T-cell (primary cell): Measurements from ENCODE around the gene FBLN2. TPM values are rescaled to one million over a fixed set of nuclear protein-coding genes. Genes with fewer than 3 reads are reported as not detected.

Experiments used
- ATAC-seq, 4 experiments: fragments of 200-7000 bp in 3 of 4; fragments of 150-1000 bp in 1 of 4; cut with Tn5 transposase; replicated peaks in 1 of 4; 1 replicate in 3 of 4; 2 replicates in 1 of 4; pipeline ENCODE4 v1.10.0; 2021; ENCODE audit warnings: moderate library complexity in 3 of 4, mild to moderate bottlenecking in 2 of 4, moderate number of reproducible peaks in 1 of 4
- CTCF ChIA-PET, 2 donors: fragments of 300-600 bp; sonication (Branson Sonifier 250); formaldehyde crosslinking; loops; one replicate each; lab custom pipeline; 2022; ENCODE audit warnings: antibody characterized with exemption in 2 of 2; lab: Charles Lee
- POLR2A ChIA-PET, 2 donors: fragments of 300-600 bp; sonication (Branson Sonifier 250); formaldehyde crosslinking; loops; one replicate each; lab custom pipeline; 2022; ENCODE audit warnings: antibody characterized with exemption in 2 of 2; lab: Charles Lee
- DNase-seq, 35 experiments: peaks; one replicate each; pipeline versions ENCODE4 v3.0.0 to v3.0.0-alpha.2; 2013 to 2023
- H3K27ac ChIP-seq: one replicate; pipeline ENCODE4 v1.5.1; 2013; ENCODE audit warnings: low read length
- H3K27me3 ChIP-seq, 2 experiments: replicated peaks in 1 of 2; 1 replicate in 1 of 2; 2 replicates in 1 of 2; pipeline versions ENCODE4 v1.6.1 to v1.7.0; 2013; ENCODE audit warnings: low read length in 1 of 2, mixed read lengths in 1 of 2; ENCODE audit not compliant: control insufficient read depth in 2 of 2, insufficient read depth in 2 of 2; ENCODE audit errors: extremely low read depth in 1 of 2
- H3K36me3 ChIP-seq, 2 donors: 1 replicate in 1 of 2; 2 replicates in 1 of 2; pipeline versions ENCODE4 v1.6.1 to v1.7.0; 2013; ENCODE audit warnings: low read length in 1 of 2; ENCODE audit not compliant: control insufficient read depth in 2 of 2, insufficient read depth in 1 of 2; ENCODE audit errors: extremely low read depth in 1 of 2
- H3K4me1 ChIP-seq, 2 experiments: 1 replicate in 1 of 2; 2 replicates in 1 of 2; pipeline versions ENCODE4 v1.6.1 to v1.7.0; 2013; ENCODE audit warnings: low read length in 2 of 2, mixed read lengths in 1 of 2; ENCODE audit not compliant: insufficient read depth in 2 of 2, control insufficient read depth in 1 of 2; ENCODE audit errors: extremely low read depth in 1 of 2
- H3K4me3 ChIP-seq, 2 donors: 1 replicate in 1 of 2; 2 replicates in 1 of 2; pipeline versions ENCODE4 v1.5.1 to v1.7.0; 2013; ENCODE audit warnings: mild to moderate bottlenecking in 2 of 2, low read length in 1 of 2, moderate library complexity in 1 of 2; ENCODE audit not compliant: control insufficient read depth in 1 of 2; ENCODE audit errors: extremely low read depth in 1 of 2
- H3K9me3 ChIP-seq: 2 replicates; pipeline ENCODE4 v1.7.0; 2013
- H3K27ac Mint-ChIP-seq, 2 donors: one replicate each; pipeline ENCODE4 v1.8.0; 2020 to 2021; ENCODE audit warnings: mild to moderate bottlenecking in 2 of 2, mixed read lengths in 2 of 2
- H3K27me3 Mint-ChIP-seq, 2 donors: one replicate each; pipeline ENCODE4 v1.8.0; 2021 to 2022; ENCODE audit warnings: mixed read lengths in 2 of 2
- H3K36me3 Mint-ChIP-seq: one replicate; pipeline ENCODE4 v1.8.0; 2021; ENCODE audit warnings: mixed read lengths
- H3K4me1 Mint-ChIP-seq, 3 donors: one replicate each; pipeline ENCODE4 v1.8.0; 2020 to 2022; ENCODE audit warnings: mixed read lengths in 3 of 3, mild to moderate bottlenecking in 1 of 3
- H3K4me3 Mint-ChIP-seq, 3 donors: one replicate each; pipeline ENCODE4 v1.8.0; 2020 to 2022; ENCODE audit warnings: mild to moderate bottlenecking in 3 of 3, mixed read lengths in 3 of 3, moderate library complexity in 3 of 3
- H3K9me3 Mint-ChIP-seq, 3 donors: one replicate each; pipeline ENCODE4 v1.8.0; 2020 to 2022; ENCODE audit warnings: mixed read lengths in 3 of 3
- WGBS: methylation state at CpG from one replicate; pipeline ENCODE4 v1.1.5; 2013; ENCODE audit warnings: missing lambda C conversion rate; ENCODE audit not compliant: insufficient coverage; 5-methylcytosine and 5-hydroxymethylcytosine counted together
- total RNA-seq, 35 experiments: library from RNA in 6 of 35; stranded (reverse) in 6 of 35; fragments of 120-200 nt in 1 of 35; gene quantifications; one replicate each; pipeline versions ENCODE4 v1.2.1 to v1.2.4 and lab custom pipeline; 2013 to 2026

Gene FBLN2
- total RNA-seq, 5 donors from 2014 or later (not counting 1 experiment from before 2014, with no cell fraction given): 1.5 to 5.8 (median 2.8) TPM

DNA sequence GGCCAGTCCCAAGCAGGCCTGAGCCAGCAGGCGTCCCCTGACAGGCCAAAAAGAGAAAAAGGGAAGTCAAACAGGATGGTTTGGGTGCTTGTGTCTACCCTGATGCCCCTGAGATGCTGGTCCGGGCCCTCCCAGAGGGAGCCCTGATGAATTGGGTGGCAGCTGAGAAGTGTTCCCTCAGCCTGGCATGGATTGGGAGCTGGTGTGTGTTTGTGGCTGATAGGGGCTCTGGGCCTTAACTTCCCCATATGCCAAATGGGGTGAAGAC lies 1.4 kb downstream of the FBLN2 start:
- H3K36me3 ChIP-seq: no peaks in the 10 kb centered on the region
- whole genome bisulfite sequencing: 71% methylated on average over 2 of the region's 2 CpGs
- Mint-ChIP-seq H3K27me3 (peaks cover 24 to 69% of the 10 kb centered on the region in 2 donors), H3K36me3 (no peaks in the 10 kb centered on the region), H3K4me1 (peaks cover 14 to 34% (median 15%) of the 10 kb centered on the region in 3 donors), H3K9me3 (no peaks in the 10 kb centered on the region), H3K4me3 (peak overlapping the region; percentile 14 to 85 (median 28)), H3K27ac (peak overlapping the region in 1 of 2 donors; percentile 36)
- ATAC-seq (no peak), DNase-seq (no peak)
- no peak overlapping the region for H3K27ac ChIP-seq
- H3K4me1 ChIP-seq: peaks cover 2 to 42% of the 10 kb centered on the region in 2 experiments
- POLR2A ChIA-PET: no interaction called here
- H3K9me3 ChIP-seq: no peaks in the 10 kb centered on the region
- peaks cover 0 to 70% of the 10 kb centered on the region in 2 experiments for H3K27me3 ChIP-seq
- CTCF ChIA-PET: interaction anchor here in 1 of 2 donors (0.7 kb wide), 1 partner anchor 60 kb away, joined by 3 read pairs; no protein-coding TSS in a partner anchor
- peak overlapping the region in 1 of 2 donors; percentile 4 for H3K4me3 ChIP-seq

DNA sequence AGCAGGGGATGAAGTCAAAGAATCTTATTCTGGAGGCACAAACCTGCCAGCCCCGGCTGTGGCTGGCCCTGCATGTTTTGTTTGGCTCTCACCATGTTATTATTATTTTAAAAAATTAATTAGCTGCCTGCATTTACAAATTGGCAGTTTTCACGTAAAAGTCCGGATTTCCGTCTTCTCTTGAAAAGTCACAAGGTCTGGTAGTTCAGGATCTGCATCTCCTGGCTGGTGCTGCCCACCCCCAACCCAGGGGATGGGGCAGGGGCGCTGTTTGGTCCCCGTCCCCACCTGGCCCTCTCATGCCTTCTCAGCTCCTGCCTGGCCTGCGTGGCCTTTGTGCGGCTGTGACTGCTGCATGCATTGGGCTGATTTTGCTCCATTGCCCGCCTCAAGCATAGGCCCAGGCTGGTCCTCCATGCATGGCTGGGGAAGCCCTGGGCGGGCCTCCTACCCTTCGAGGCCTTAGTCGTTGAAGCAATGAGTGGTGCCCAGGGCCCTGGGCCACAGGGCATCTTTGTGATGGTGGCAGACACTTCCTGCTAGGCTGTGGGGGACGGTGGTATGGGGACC lies 2.0 kb downstream of the FBLN2 start:
- H3K4me3 Mint-ChIP-seq: peak overlapping the region in 1 of 3 donors; percentile 85

DNA sequence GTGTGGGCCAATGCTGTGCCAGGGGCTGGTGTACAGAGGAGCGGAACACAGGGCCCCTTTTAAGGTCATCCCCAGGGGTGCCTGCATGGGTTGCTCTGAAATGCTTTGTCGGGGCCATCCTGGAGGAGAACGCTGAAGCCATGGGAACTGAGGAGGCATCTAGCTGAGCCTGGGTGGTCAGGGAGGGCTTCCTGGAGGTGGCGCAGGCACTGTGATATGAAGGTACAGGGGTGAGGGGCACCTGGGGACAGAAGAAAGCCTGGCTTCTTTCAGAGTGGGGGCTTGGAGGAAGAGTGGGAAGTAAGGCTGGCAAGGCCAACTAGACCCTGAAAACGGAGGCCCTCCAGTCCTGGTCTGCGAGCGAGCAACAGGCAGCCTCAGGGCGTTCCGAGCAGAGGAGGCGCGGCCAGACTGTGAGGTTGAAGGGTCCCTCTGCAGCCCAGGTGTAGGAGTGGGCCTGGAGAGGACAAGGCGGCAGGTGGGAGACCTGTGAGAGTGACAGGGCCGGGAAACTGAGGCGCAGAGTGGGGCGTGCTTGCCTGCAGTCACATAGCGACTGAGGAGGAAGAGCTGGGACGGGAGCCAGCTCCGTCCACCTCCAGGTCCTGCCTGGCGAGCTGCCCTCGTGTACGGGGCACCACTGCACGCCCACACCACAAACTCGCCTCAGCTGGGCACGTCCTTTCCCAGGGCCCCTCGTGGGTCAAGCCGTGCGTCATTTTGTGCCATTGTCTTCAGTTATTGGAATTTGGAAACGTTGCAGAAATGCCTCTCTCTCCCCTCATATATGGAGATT lies 4.1 kb downstream of the FBLN2 start:
- Mint-ChIP-seq H3K36me3 (no peaks in the 10 kb centered on the region), H3K9me3 (no peaks in the 10 kb centered on the region), H3K27ac (no peak overlapping the region), H3K4me1 (peaks cover 13 to 28% (median 17%) of the 10 kb centered on the region in 3 donors), H3K27me3 (peaks cover 20 to 55% of the 10 kb centered on the region in 2 donors), H3K4me3 (peak overlapping the region in 1 of 3 donors; percentile 25)
- H3K9me3 ChIP-seq: no peaks in the 10 kb centered on the region
- peaks cover 0 to 51% of the 10 kb centered on the region in 2 experiments for H3K4me1 ChIP-seq
- peaks cover 0 to 62% of the 10 kb centered on the region in 2 experiments for H3K27me3 ChIP-seq
- 79% methylated on average over 23 of the region's 28 CpGs for WGBS
- H3K4me3 ChIP-seq: no peak overlapping the region
- ChIA-PET POLR2A (no interaction called here), CTCF (no interaction called here)
- H3K36me3 ChIP-seq: no peaks in the 10 kb centered on the region
- DNase-seq (no peak), ATAC-seq (no peak)
- H3K27ac ChIP-seq: no peak overlapping the region

More for the DNA sequence above, 2.0 kb downstream of the FBLN2 start:
- no peak overlapping the region for H3K27ac ChIP-seq
- Mint-ChIP-seq H3K36me3 (no peaks in the 10 kb centered on the region), H3K27me3 (peaks cover 24 to 66% of the 10 kb centered on the region in 2 donors), H3K27ac (no peak overlapping the region), H3K9me3 (no peaks in the 10 kb centered on the region), H3K4me1 (peaks cover 13 to 30% (median 13%) of the 10 kb centered on the region in 3 donors)
- H3K4me3 ChIP-seq: no peak overlapping the region
- no peak for ATAC-seq
- WGBS: 81% methylated on average over 9 of the region's 13 CpGs
- H3K9me3 ChIP-seq: no peaks in the 10 kb centered on the region
- DNase-seq: no peak
- no peaks in the 10 kb centered on the region for H3K36me3 ChIP-seq
- CTCF ChIA-PET: interaction anchor here (0.5 to 0.7 kb wide), 4 partner anchors 60 to 828 kb away, joined by 3 to 6 read pairs (median 4); no protein-coding TSS in a partner anchor
- H3K27me3 ChIP-seq: peaks cover 0 to 70% of the 10 kb centered on the region in 2 experiments
- H3K4me1 ChIP-seq: peaks cover 0 to 40% of the 10 kb centered on the region in 2 experiments
- POLR2A ChIA-PET: no interaction called here

DNA sequence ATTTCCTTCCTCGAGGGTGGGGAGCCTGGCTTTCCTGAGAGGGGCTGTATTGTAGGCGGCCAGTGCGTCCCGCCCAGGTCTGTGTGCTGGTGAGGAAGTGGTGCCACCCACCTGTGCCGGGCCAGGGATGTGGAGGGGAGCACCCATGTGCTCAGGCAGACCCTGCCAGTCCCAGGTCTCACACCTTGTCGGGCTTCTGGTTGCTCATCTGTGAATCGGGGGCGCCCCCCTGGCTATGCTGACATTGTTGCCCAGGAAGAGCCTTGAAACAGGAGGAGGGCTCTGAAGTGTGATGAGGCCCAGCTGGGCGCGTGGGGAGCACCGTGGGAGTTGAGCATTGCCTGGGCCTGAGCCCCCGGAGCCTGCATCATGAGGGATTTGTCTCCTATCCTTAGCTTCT lies 4.8 kb downstream of the FBLN2 start:
- Histone ChIP-seq H3K27me3 (peaks cover 0 to 56% of the 10 kb centered on the region in 2 experiments), H3K4me1 (peaks cover 0 to 45% of the 10 kb centered on the region in 2 experiments), H3K27ac (no peak overlapping the region), H3K4me3 (no peak overlapping the region), H3K9me3 (no peaks in the 10 kb centered on the region), H3K36me3 (no peaks in the 10 kb centered on the region)
- ChIA-PET POLR2A (no interaction called here), CTCF (no interaction called here)
- Mint-ChIP-seq H3K9me3 (no peaks in the 10 kb centered on the region), H3K4me3 (peak overlapping the region in 1 of 3 donors; percentile 25), H3K36me3 (no peaks in the 10 kb centered on the region), H3K27me3 (peaks cover 17 to 50% of the 10 kb centered on the region in 2 donors), H3K27ac (no peak overlapping the region), H3K4me1 (peaks cover 9 to 23% (median 13%) of the 10 kb centered on the region in 3 donors)
- WGBS: 22% methylated on average over 12 of the region's 12 CpGs
- ATAC-seq: no peak
- DNase-seq: no peak

DNA sequence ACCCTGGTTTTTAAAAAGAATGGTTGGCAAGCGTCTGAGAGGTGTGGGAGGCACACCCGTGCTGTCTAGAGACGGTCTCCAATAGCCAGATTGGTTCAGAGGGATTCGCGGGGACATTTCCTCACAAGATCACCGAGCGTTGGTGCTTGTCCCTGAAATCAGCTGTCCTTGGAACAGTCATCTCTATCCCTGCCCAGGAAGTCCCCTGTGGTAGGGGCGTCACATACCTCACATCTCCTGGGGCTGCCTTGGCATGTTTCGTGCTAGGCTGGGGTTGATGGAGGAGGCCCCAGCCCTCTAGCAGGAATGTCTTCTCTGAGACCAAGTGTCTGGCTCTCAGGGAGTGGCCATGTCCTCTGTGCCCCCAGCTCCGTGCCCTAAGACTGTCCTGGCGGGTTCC lies 6.8 kb downstream of the FBLN2 start:
- Histone ChIP-seq H3K9me3 (no peaks in the 10 kb centered on the region), H3K36me3 (no peaks in the 10 kb centered on the region), H3K4me3 (no peak overlapping the region), H3K4me1 (peaks cover 0 to 32% of the 10 kb centered on the region in 2 experiments), H3K27ac (no peak overlapping the region), H3K27me3 (peaks cover 0 to 40% of the 10 kb centered on the region in 2 experiments)
- DNase-seq: no peak
- Mint-ChIP-seq H3K36me3 (no peaks in the 10 kb centered on the region), H3K4me1 (peaks cover 0 to 14% (median 4%) of the 10 kb centered on the region in 3 donors), H3K4me3 (no peak overlapping the region), H3K27me3 (peaks cover 18 to 41% of the 10 kb centered on the region in 2 donors), H3K9me3 (no peaks in the 10 kb centered on the region), H3K27ac (no peak overlapping the region)
- 84% methylated on average over 7 of the region's 11 CpGs for WGBS
- no peak for ATAC-seq
- CTCF ChIA-PET: no interaction called here
- POLR2A ChIA-PET: no interaction called here

DNA sequence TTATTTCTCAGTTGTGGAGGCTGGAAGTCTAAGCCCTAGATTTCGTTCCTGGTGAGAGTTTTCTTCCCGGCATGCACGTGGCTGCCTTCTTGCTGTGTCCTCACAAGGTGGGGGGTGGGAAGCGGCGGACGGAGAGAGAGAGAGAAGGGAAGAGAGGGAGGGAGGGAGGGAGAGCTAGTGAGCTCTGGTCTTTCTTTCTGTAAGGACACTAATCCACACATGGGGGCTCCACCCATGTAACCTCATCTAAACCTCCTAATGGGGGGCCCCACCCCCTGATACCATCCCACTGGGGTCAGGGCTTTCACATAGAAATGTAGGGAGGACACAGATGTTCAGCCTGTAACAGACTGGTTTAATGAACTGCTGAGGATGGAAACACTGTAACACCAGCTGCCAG lies 7.3 kb downstream of the FBLN2 start:
- ATAC-seq (no peak), DNase-seq (no peak)
- Mint-ChIP-seq H3K9me3 (no peaks in the 10 kb centered on the region), H3K27ac (no peak overlapping the region), H3K36me3 (no peaks in the 10 kb centered on the region), H3K4me1 (peaks cover 0 to 14% (median 4%) of the 10 kb centered on the region in 3 donors), H3K27me3 (peaks cover 16 to 36% of the 10 kb centered on the region in 2 donors), H3K4me3 (no peak overlapping the region)
- H3K27me3 ChIP-seq: peaks cover 0 to 37% of the 10 kb centered on the region in 2 experiments
- H3K9me3 ChIP-seq: no peaks in the 10 kb centered on the region
- H3K4me3 ChIP-seq: no peak overlapping the region
- H3K4me1 ChIP-seq: peaks cover 0 to 32% of the 10 kb centered on the region in 2 experiments
- WGBS: 57% methylated on average over 2 of the region's 6 CpGs
- ChIA-PET CTCF (no interaction called here), POLR2A (no interaction called here)
- no peak overlapping the region for H3K27ac ChIP-seq
- no peaks in the 10 kb centered on the region for H3K36me3 ChIP-seq
